Measurements from ENCODE around the gene XAB2.
"Not testable (repeated sequence)": the region's sequence is repeated elsewhere in the genome, so short reads cannot be mapped to it uniquely, and the experiment has no call there.

Gene XAB2

GRCh38 chr19:7648265-7649014 is 19.1 kb upstream of the XAB2 start:
- DNase-seq (ENCODE audit: low read depth in 2 of 2): no peak

- DNase-seq (ENCODE audit: low read depth in 2 of 2): no peak
Observed at GRCh38 chr19:7647156-7647555, 17.8 kb upstream of the XAB2 start.

- DNase-seq (ENCODE audit: low read depth in 2 of 2): no peak
Observed at GRCh38 chr19:7646426-7646700, 17.0 kb upstream of the XAB2 start.

- DNase-seq (ENCODE audit: low read depth in 2 of 2): no peak
Observed at GRCh38 chr19:7645656-7646425, 16.5 kb upstream of the XAB2 start.

- no peak for DNase-seq (ENCODE audit: low read depth in 2 of 2)
Observed at GRCh38 chr19:7645163-7645562, 15.8 kb upstream of the XAB2 start.

GRCh38 chr19:7644550-7644877 is 15.2 kb upstream of the XAB2 start:
- no peak for DNase-seq (ENCODE audit: low read depth in 2 of 2)

GRCh38 chr19:7643629-7644549 is 14.5 kb upstream of the XAB2 start:
- DNase-seq (ENCODE audit: low read depth in 2 of 2): not testable (repeated sequence)

- DNase-seq (ENCODE audit: low read depth in 2 of 2): no peak
Observed at GRCh38 chr19:7643031-7643415, 13.7 kb upstream of the XAB2 start.

GRCh38 chr19:7642295-7643030 is 13.1 kb upstream of the XAB2 start:
- no peak for DNase-seq (ENCODE audit: low read depth in 2 of 2)

- DNase-seq (ENCODE audit: low read depth in 2 of 2): no peak
Observed at GRCh38 chr19:7641290-7642276, 12.2 kb upstream of the XAB2 start.

- no peak for DNase-seq (ENCODE audit: low read depth in 2 of 2)
Observed at GRCh38 chr19:7640803-7641202, 11.5 kb upstream of the XAB2 start.

- DNase-seq (ENCODE audit: low read depth in 2 of 2): no peak
Observed at GRCh38 chr19:7639863-7640348, 10.6 kb upstream of the XAB2 start.

- no peak for DNase-seq (ENCODE audit: low read depth in 2 of 2)
Observed at GRCh38 chr19:7638802-7639465, 9.6 kb upstream of the XAB2 start.

- DNase-seq (ENCODE audit: low read depth in 2 of 2): no peak
Observed at GRCh38 chr19:7637374-7638256, 8.3 kb upstream of the XAB2 start.

GRCh38 chr19:7636691-7637373 is 7.5 kb upstream of the XAB2 start, which contains the start of gene STXBP2:
STXBP2 (plus strand) TSS chr19:7637110; CDS start chr19:7637150, 40 bp downstream.
- peak; percentile 82 to 86 for DNase-seq (ENCODE audit: low read depth in 2 of 2)

- no peak for DNase-seq (ENCODE audit: low read depth in 2 of 2)
Observed at GRCh38 chr19:7636317-7636690, 7.0 kb upstream of the XAB2 start.

- DNase-seq (ENCODE audit: low read depth in 2 of 2): no peak
Observed at GRCh38 chr19:7635670-7636069, 6.3 kb upstream of the XAB2 start.

GRCh38 chr19:7633698-7634097 is 4.4 kb upstream of the XAB2 start, which contains the start of gene PCP2:
PCP2 (minus strand) TSS chr19:7633719; CDS start chr19:7633457, 262 bp downstream.
- DNase-seq (ENCODE audit: low read depth in 2 of 2): no peak

All from stimulated activated CD8-positive, alpha-beta memory T cell treated with anti-CD3 and anti-CD28 coated beads, Interleukin-7, amount 100 ng/mL, for 4 hours (primary cell).